BJ (cell line): ENCODE results near the gene GGACT. TPM values are rescaled to one million over a fixed set of nuclear protein-coding genes. Genes with fewer than 3 reads are reported as not detected.

Source experiments
- CTCF ChIA-PET: fragments of 350-600 bp; formaldehyde crosslinking; extraction: SDS; loops from one replicate; lab custom pipeline; 2021; ENCODE audit warnings: antibody characterized with exemption, inconsistent platforms; lab: Yijun Ruan, JAX
- POLR2A ChIA-PET: fragments of 300-600 bp; sonication (Branson Sonifier 250); formaldehyde crosslinking; extraction: SDS; loops from one replicate; lab custom pipeline; 2021; ENCODE audit warnings: antibody characterized with exemption; lab: Charles Lee
- DNase-seq: peaks from one replicate; pipeline ENCODE4 v3.0.0-alpha.2; 2011; ENCODE audit warnings: low read depth
- H3K27me3 ChIP-seq: 2 replicates; pipeline ENCODE4 v1.6.0; 2011; ENCODE audit warnings: low read length; ENCODE audit not compliant: control insufficient read depth, insufficient read depth
- H3K36me3 ChIP-seq: 2 replicates; pipeline ENCODE4 v1.5.1; 2011; ENCODE audit warnings: low read length; ENCODE audit not compliant: control insufficient read depth, insufficient read depth
- H3K4me3 ChIP-seq: 2 replicates; pipeline ENCODE4 v1.5.1; 2011; ENCODE audit warnings: low read depth, mild to moderate bottlenecking, control low read depth, low read length
- polyA plus RNA-seq: library from polyadenylated mRNA; depleted of rRNA; stranded (reverse); fragments of >200 nt; gene quantifications from 2 replicates; pipeline ENCODE4 v1.2.3, GENCODE V29; 2011
- TF ChIP-seq, protein P1 (sequence below): IDR thresholded peaks from 2 replicates; pipeline ENCODE4 v1.5.1; 2011; ENCODE audit warnings: low read depth, mild to moderate bottlenecking, control low read depth, inconsistent platforms, low read length, moderate library complexity; ENCODE audit not compliant: insufficient read depth

Gene GGACT
- polyA plus RNA-seq, 1 experiment, result 7.0 TPM

DNA sequence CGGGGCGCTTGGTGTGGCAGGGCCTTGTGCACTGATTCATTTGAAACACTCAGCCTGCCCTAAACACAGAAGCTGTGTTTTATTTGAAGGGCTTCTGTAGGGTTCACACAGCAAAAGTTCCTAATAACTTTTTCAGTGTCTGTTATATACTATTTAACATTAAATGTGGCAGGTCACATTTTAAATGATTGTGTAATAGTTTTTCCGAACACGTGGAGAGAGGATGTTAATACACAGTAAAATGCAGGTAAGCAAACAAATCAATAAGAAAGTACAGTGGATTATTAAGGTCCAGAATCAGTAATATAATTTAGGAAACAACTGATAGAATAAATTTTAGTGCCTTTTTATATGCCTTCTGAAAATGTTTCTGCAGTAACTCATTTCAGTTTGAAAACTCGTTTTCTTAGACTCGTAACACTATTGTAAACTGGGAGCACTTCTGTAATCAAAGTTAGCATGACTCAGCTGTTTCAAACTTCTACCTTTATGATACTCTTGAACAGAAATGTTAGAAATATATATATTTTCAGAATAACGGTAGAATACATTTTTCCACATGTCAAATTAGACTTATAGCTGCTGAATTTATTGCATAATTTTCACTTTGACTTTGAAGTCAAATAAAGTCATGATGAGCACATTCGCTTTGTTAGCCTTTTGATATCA, 70.1 kb downstream of the GGACT start:
- TF ChIP-seq, protein P1, sequence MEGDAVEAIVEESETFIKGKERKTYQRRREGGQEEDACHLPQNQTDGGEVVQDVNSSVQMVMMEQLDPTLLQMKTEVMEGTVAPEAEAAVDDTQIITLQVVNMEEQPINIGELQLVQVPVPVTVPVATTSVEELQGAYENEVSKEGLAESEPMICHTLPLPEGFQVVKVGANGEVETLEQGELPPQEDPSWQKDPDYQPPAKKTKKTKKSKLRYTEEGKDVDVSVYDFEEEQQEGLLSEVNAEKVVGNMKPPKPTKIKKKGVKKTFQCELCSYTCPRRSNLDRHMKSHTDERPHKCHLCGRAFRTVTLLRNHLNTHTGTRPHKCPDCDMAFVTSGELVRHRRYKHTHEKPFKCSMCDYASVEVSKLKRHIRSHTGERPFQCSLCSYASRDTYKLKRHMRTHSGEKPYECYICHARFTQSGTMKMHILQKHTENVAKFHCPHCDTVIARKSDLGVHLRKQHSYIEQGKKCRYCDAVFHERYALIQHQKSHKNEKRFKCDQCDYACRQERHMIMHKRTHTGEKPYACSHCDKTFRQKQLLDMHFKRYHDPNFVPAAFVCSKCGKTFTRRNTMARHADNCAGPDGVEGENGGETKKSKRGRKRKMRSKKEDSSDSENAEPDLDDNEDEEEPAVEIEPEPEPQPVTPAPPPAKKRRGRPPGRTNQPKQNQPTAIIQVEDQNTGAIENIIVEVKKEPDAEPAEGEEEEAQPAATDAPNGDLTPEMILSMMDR, result no peak
- Histone ChIP-seq H3K4me3 (no peak overlapping the region), H3K27me3 (no peaks in the 10 kb centered on the region), H3K36me3 (no peaks in the 10 kb centered on the region; the same call in 1 of the 2 replicates)
- CTCF ChIA-PET, result interaction anchor here (1.1 to 2.4 kb wide), 2 partner anchors 602 to 863 kb away, joined by 3 to 7 read pairs; no protein-coding TSS in a partner anchor
- POLR2A ChIA-PET, result no interaction called here
- DNase-seq, result no peak

DNA sequence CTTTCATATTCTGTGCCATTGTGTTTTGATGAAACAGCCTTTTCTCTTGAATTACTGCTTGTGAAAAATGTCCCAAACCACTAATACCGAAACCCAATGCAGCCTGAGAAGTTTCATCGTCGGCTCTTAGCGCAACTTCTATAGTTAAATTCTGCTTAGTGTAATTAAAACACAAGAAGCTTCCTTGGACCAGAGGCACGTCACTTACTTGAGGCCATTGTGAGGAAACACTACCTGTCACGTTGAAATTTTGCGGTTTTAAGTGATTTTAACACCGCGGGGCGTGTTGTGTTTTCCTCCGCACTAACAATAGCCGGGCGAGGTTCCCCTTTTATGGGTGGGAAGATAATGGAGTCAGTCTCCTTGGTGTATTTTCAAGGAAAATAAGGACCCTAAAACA, 70.9 kb downstream of the GGACT start:
- POLR2A ChIA-PET, result no interaction called here
- CTCF ChIA-PET, result interaction anchor here (2.4 kb wide), 1 partner anchor 602 kb away, joined by 7 read pairs; no protein-coding TSS in a partner anchor
- TF ChIP-seq, protein P1, result no peak
- Histone ChIP-seq H3K27me3 (no peaks in the 10 kb centered on the region), H3K4me3 (no peak overlapping the region), H3K36me3 (no peaks in the 10 kb centered on the region; the same call in 1 of the 2 replicates)
- DNase-seq, result no peak

DNA sequence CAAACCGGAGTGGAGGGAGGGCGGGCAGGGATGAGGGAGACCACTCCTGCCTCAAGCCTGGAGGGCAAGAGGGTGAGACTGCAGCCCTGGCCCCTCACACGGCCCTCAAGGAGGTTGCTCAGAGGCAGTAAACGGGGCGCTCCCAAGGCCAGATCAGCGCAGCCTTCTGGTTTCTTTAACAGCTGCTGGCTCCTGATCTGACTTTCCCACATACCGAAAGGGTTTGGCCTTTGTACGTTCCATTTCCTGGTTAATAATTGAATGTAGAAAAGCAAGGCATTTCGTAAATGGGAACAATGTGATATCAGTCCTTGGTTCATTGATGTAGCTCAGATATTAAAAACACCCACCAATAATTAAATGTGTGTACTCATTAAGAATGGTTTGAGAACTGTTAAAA, 71.5 kb downstream of the GGACT start:
- CTCF ChIA-PET, result interaction anchor here (2.4 kb wide), 1 partner anchor 601 kb away, joined by 7 read pairs; no protein-coding TSS in a partner anchor
- TF ChIP-seq, protein P1, result no peak
- H3K36me3 ChIP-seq, result no peaks in the 10 kb centered on the region; the same call in 1 of the 2 replicates
- H3K4me3 ChIP-seq, result no peak overlapping the region
- DNase-seq, result no peak
- POLR2A ChIA-PET, result no interaction called here
- H3K27me3 ChIP-seq, result no peaks in the 10 kb centered on the region

DNA sequence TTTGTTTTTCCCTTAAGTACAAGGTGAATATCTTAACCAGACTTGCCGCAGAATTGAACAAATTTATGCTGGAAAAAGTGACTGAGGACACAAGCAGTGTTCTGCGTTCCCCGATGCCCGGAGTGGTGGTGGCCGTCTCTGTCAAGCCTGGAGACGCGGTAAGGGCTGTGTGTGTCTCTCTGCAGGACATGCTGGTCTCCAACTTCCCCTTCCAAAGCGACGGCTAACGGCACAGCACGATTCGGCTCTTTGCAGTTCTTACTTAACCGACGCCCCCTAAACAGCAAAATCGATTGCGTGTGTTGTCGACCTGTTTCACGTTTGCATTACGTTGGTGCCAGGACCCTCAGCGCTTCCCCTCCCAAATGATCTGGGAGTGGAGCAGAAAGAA, 73.2 kb downstream of the GGACT start:
- no peak for DNase-seq
- Histone ChIP-seq H3K36me3 (no peaks in the 10 kb centered on the region; the same call in 1 of the 2 replicates), H3K4me3 (no peak overlapping the region), H3K27me3 (no peaks in the 10 kb centered on the region)
- CTCF ChIA-PET, result interaction anchor here (0.6 to 3.6 kb wide), 27 partner anchors 10 to 860 kb away, joined by 3 to 42 read pairs (median 5); partner anchors contain the start of gene PCCA
- TF ChIP-seq, protein P1, result no peak
- POLR2A ChIA-PET, result no interaction called here

DNA sequence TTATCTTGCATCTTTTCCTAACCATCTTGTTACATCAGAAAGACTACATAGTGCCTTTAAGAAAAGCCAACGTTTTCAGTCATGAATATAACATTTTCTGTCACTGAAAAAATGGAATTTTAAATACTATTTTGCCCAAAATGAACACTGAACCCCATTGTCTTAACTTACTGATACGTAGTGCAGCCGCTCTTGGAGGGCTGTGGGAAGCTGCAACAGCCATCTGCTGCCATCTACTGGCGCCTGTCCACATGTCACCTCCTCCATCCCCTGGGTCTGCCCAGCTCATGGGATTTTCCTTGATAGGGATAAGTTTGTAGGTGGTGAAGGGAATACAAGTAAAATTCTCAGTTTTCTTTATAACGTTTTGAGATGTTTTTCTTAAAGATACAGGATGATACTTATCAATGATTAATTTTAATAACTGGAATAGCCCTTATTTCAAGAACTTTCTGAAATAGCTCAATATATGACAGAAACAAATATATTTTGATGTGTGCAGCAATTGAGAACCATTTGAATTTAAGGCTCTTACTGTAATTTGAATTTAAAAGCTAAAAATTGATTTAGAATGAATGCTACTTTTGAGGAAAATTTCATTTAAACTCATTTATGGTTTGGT, 73.7 kb downstream of the GGACT start:
- CTCF ChIA-PET, result interaction anchor here (0.6 to 3.6 kb wide), 28 partner anchors 10 to 1029 kb away, joined by 3 to 42 read pairs (median 5); partner anchors contain the start of gene PCCA
- POLR2A ChIA-PET, result no interaction called here
- no peak overlapping the region for H3K4me3 ChIP-seq

More for the DNA sequence above, 73.7 kb downstream of the GGACT start:
- TF ChIP-seq, protein P1, result peak; percentile 96
- H3K27me3 ChIP-seq, result no peaks in the 10 kb centered on the region
- no peaks in the 10 kb centered on the region; the same call in 1 of the 2 replicates for H3K36me3 ChIP-seq
- no peak for DNase-seq
